Peyer's patch (tissue), 4 donors: ENCODE measurements around the gene PRELID2.

Source experiments
- POLR2A ChIP-seq, 2 donors: fragments of 450-650 bp; IDR thresholded peaks; one replicate each; pipeline ENCODE4 v1.5.1; 2017; ENCODE audit warnings: antibody characterized with exemption in 2 of 2, mild to moderate bottlenecking in 2 of 2, moderate library complexity in 2 of 2
- TF ChIP-seq, protein P1 (sequence below), 6 experiments: fragments of 450-650 bp in 4 of 6; fragments of 200-600 bp in 2 of 6; sonication (generic) in 1 of 6; IDR thresholded peaks; one replicate each; pipeline ENCODE4 v1.5.1; 2017 to 2019; ENCODE audit warnings: antibody characterized with exemption in 6 of 6, mild to moderate bottlenecking in 3 of 6, moderate library complexity in 1 of 6

- TF ChIP-seq, protein P1, sequence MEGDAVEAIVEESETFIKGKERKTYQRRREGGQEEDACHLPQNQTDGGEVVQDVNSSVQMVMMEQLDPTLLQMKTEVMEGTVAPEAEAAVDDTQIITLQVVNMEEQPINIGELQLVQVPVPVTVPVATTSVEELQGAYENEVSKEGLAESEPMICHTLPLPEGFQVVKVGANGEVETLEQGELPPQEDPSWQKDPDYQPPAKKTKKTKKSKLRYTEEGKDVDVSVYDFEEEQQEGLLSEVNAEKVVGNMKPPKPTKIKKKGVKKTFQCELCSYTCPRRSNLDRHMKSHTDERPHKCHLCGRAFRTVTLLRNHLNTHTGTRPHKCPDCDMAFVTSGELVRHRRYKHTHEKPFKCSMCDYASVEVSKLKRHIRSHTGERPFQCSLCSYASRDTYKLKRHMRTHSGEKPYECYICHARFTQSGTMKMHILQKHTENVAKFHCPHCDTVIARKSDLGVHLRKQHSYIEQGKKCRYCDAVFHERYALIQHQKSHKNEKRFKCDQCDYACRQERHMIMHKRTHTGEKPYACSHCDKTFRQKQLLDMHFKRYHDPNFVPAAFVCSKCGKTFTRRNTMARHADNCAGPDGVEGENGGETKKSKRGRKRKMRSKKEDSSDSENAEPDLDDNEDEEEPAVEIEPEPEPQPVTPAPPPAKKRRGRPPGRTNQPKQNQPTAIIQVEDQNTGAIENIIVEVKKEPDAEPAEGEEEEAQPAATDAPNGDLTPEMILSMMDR (IDR thresholded peaks at IDR 0.05), result no peak
- TF ChIP-seq POLR2A (IDR thresholded peaks at IDR 0.05), result no peak
These were observed 123.7 kb downstream of the PRELID2 start for GRCh38 chr5:145711417-145711816.
